Neural cell (in vitro differentiated cells): Measurements from ENCODE around the gene GRAMD2A.

Experiments
- EZH2 ChIP-seq: fragments of 200-600, 300-800 bp; shearing (Covaris generic), sonication (generic); IDR thresholded peaks from 2 replicates; pipeline ENCODE4 v1.6.1; 2014; ENCODE audit warnings: antibody characterized with exemption, low read length, borderline replicate concordance, mild to moderate bottlenecking; ENCODE audit not compliant: insufficient read depth, poor library complexity, severe bottlenecking
- POLR2AphosphoS5 ChIP-seq: IDR thresholded peaks from 2 replicates; pipeline ENCODE4 v1.6.1; 2012
- TF ChIP-seq, protein P1 (sequence below): fragments of 450-650 bp; IDR thresholded peaks from 2 replicates; pipeline ENCODE4 v1.5.1; 2014; ENCODE audit warnings: antibody characterized with exemption, mild to moderate bottlenecking, moderate library complexity; ENCODE audit not compliant: poor library complexity, severe bottlenecking

DNA sequence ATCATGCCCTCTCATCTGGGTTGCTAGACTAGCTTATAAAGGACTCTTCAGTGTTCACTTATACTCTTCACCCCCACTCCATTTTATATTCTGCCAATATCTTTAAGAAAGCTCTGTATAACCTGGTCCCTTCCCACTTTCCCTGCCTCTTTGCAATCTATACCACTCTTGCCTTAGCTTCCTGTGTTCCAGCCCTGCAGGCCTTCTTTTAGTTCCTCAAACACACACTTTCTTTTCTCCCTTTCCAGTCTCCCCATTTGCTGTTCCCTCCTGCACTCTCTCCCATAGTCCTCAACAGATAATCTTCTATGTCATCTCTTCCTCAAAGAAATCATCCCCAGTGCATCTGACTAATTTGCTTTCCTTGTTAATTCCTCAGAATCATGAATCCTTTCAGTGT is 50.7 kb downstream of the GRAMD2A start:
- TF ChIP-seq, protein P1, sequence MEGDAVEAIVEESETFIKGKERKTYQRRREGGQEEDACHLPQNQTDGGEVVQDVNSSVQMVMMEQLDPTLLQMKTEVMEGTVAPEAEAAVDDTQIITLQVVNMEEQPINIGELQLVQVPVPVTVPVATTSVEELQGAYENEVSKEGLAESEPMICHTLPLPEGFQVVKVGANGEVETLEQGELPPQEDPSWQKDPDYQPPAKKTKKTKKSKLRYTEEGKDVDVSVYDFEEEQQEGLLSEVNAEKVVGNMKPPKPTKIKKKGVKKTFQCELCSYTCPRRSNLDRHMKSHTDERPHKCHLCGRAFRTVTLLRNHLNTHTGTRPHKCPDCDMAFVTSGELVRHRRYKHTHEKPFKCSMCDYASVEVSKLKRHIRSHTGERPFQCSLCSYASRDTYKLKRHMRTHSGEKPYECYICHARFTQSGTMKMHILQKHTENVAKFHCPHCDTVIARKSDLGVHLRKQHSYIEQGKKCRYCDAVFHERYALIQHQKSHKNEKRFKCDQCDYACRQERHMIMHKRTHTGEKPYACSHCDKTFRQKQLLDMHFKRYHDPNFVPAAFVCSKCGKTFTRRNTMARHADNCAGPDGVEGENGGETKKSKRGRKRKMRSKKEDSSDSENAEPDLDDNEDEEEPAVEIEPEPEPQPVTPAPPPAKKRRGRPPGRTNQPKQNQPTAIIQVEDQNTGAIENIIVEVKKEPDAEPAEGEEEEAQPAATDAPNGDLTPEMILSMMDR = no peak
- TF ChIP-seq POLR2AphosphoS5 (no peak), EZH2 (no peak)
